Tongue (tissue), 2 donors: ENCODE results near the gene PPOX. TPM values are rescaled to one million over a fixed set of nuclear protein-coding genes. Genes with fewer than 3 reads are reported as not detected.

Experiments
- DNase-seq: peaks from one replicate; pipeline ENCODE4 v3.0.0-alpha.2; 2015
- total RNA-seq: library from RNA; depleted of rRNA; stranded (reverse); fragments of >200 nt; gene quantifications from one replicate; pipeline ENCODE4 v1.2.3, GENCODE V29; 2014

PPOX gene
- total RNA-seq, 1 donor from 2014 or later: 15.2 TPM

- DNase-seq: peak; percentile 95
These were observed 12.4 kb upstream of the PPOX start, which contains the start of gene UFC1 for GRCh38 chr1:161153682-161154337. TSS of gene UFC1 (plus strand) at chr1:161153978. CDS start at chr1:161153998, 20 bp downstream.

GRCh38 chr1:161157867-161158266 is 8.4 kb upstream of the PPOX start:
- DNase-seq: no peak

GRCh38 chr1:161158316-161159010 is 7.8 kb upstream of the PPOX start:
- no peak for DNase-seq

GRCh38 chr1:161159087-161159912 is 6.9 kb upstream of the PPOX start, which contains the start of gene USP21:
TSS of gene USP21 (plus strand) at chr1:161159500. CDS start at chr1:161160641, 1,141 bp downstream.
- peak; percentile 98 for DNase-seq

GRCh38 chr1:161159913-161160243 is 6.3 kb upstream of the PPOX start:
- DNase-seq: no peak

- no peak for DNase-seq
These were observed 5.5 kb upstream of the PPOX start for GRCh38 chr1:161160671-161161145.

GRCh38 chr1:161161652-161162051 is 4.6 kb upstream of the PPOX start:
- DNase-seq: no peak

GRCh38 chr1:161162052-161162451 is 4.2 kb upstream of the PPOX start:
- no peak for DNase-seq

GRCh38 chr1:161162806-161163205 is 3.4 kb upstream of the PPOX start:
- DNase-seq: no peak

- DNase-seq: no peak
These were observed 2.4 kb upstream of the PPOX start for GRCh38 chr1:161163793-161164192.

GRCh38 chr1:161164901-161165610 is 1.2 kb upstream of the PPOX start:
- DNase-seq: no peak

- DNase-seq: no peak
These were observed 683 bp downstream of the PPOX start for GRCh38 chr1:161166669-161167548.

- no peak for DNase-seq
These were observed 2.7 kb downstream of the PPOX start for GRCh38 chr1:161168906-161169305.

- no peak for DNase-seq
These were observed 5.0 kb downstream of the PPOX start for GRCh38 chr1:161171191-161171590.

- no peak for DNase-seq
These were observed 5.5 kb downstream of the PPOX start for GRCh38 chr1:161171696-161172095.

- DNase-seq: no peak
These were observed 6.1 kb downstream of the PPOX start for GRCh38 chr1:161172349-161172748.

GRCh38 chr1:161172776-161173376 is 6.7 kb downstream of the PPOX start:
- peak; percentile 41 for DNase-seq

- no peak for DNase-seq
These were observed 7.5 kb downstream of the PPOX start for GRCh38 chr1:161173711-161174110.

- no peak for DNase-seq
These were observed 8.7 kb downstream of the PPOX start for GRCh38 chr1:161174911-161175310.

GRCh38 chr1:161175771-161176453 is 9.7 kb downstream of the PPOX start:
- no peak for DNase-seq
